Left ventricle myocardium superior (tissue), 1 donor: Measurements from ENCODE around the gene ABRACL. TPM values are rescaled to one million over a fixed set of nuclear protein-coding genes. Genes with fewer than 3 reads are reported as not detected.

Experiments used
- total RNA-seq: library from RNA; stranded (reverse); fragmentation: NEBNext Ultra II Directional; extraction: Animal tissue kit (Norgen Biotek cat#: 25700); gene quantifications from one replicate; pipeline ENCODE4 v1.2.1, GENCODE V29; 2021
- donor health status: DM: no; HTN: yes; CAD: no; lungs with severe emphysema.

Gene ABRACL
- total RNA-seq, 1 donor from 2014 or later: 7.1 TPM

Other genes with a start within 250 kb of the ABRACL start
- gene ECT2L, start 232.7 kb upstream of the ABRACL start, total RNA-seq: 0.37 TPM
- 31.1 TPM for gene REPS1, start 40.5 kb upstream of the ABRACL start, total RNA-seq
- gene HECA, start 106.3 kb downstream of the ABRACL start, total RNA-seq: 63.3 TPM